ENCODE results near the gene TTC9C. TPM values are rescaled to one million over a fixed set of nuclear protein-coding genes. Genes with fewer than 3 reads are reported as not detected.

The TTC9C gene
- total and polyA plus RNA-seq, 3 experiments from 2014 or later, result 22.2 to 37.2 (median 36.7) TPM

DNA sequence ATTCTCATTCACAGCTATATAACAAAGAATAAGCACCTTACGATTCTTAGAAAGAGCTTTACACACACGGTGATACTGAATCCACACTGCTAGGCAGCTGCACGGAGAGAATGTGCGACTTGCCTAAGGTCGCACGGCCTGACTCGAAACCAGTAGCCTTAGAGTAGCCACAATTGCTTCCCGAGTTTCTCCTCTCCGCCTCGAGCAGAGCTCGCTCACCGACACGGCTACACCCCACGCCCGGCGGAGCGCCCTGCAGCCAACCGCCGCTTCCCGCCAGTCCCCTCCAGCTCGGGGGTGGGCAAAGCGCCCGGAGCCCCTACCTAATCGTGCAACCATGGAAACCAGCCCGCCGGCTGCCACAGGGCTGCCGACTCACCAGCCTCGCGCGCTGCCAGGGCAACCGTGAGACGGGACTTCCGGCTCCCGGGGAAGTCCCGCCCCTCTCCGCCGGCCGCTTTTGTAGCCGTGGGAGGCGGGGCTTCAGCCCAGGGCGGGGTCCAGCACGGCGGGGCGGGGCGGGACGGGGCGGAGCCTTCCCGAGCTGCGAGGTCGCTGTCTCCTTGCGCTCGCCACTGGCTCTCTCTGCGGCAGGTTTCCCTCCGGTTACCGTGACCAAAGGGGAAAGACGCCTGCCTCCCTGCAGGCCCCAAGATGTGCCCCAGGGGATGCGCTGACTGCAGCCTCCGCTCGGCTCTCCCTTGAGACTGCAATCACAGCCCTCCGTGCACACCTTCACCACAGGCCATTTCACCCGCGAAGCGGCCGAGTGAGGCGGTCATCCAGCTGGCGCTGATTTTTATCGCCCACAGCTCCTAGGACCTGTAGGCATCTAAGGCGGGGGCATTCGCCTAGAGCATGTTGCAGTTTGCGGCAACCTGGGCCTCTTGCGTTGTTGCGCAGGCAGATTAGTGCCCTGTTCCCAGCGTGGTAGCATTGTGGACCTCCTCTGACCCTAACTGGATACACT is 22.1 kb upstream of the TTC9C start:
- DNase-seq, result peak; percentile 92 to 98 (median 95)
- H3K27me3 Mint-ChIP-seq, result no peaks in the 10 kb centered on the region
- peak overlapping the region; percentile 86 to 95 (median 89) for H3K4me3 Mint-ChIP-seq
- peak overlapping the region; percentile 92 to 99 (median 94) for H3K27ac Mint-ChIP-seq
- peak overlapping the region; percentile 88 for H3K4me3 ChIP-seq (ENCODE audit: low read length)
- H3K4me1 ChIP-seq (ENCODE audit: insufficient read depth, low read length), result peaks cover 48% of the 10 kb centered on the region
- no peaks in the 10 kb centered on the region for H3K9me3 ChIP-seq (ENCODE audit: low read length)
- ChIA-PET CTCF (interaction anchor here (0.8 to 5.3 kb wide), 9 partner anchors 11 to 281 kb away, joined by 3 to 33 read pairs (median 3); partner anchors contain the start of genes C11orf98, CSKMT, LRRN4CL and TTC9C), POLR2A (interaction anchor here (0.8 to 2.1 kb wide), 15 partner anchors 21 to 150 kb away, joined by 3 to 17 read pairs (median 4); partner anchors contain the start of genes C11orf98, CSKMT, HNRNPUL2 and LBHD1)
- H3K9me3 Mint-ChIP-seq, result no peaks in the 10 kb centered on the region
- peak overlapping the region; percentile 95 for H3K27ac ChIP-seq (ENCODE audit: low read depth, low read length)
- no peaks in the 10 kb centered on the region for H3K27me3 ChIP-seq (ENCODE audit: insufficient read depth, low read length, poor library complexity, severe bottlenecking)
- peaks cover 36 to 49% (median 41%) of the 10 kb centered on the region in 3 donors for H3K4me1 Mint-ChIP-seq
- H3K36me3 ChIP-seq (ENCODE audit: insufficient read depth, low read length), result no peaks in the 10 kb centered on the region
- H3K36me3 Mint-ChIP-seq, result peaks cover 3 to 26% (median 4%) of the 10 kb centered on the region in 3 donors

DNA sequence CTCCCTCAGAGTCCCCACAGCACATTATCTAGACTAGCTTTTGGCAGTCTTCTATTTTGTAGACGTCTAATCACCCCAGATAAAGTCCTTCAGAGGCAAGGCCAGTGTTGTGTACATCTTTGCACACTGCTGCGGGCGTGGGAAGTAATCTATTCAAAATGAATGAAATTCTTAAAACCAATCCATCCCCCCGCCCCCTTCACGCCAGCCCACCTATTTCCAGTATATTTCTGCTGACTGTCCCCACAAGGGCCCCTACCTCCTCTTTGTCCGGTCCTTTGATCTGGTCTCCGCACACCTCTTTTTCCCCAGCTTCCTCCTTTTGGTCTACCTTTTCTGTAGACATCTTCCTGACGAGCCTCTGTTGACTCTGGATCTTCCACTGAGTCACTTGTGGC is 21.4 kb upstream of the TTC9C start:
- DNase-seq, result no peak
- Histone ChIP-seq H3K27ac (ENCODE audit: low read depth, low read length) (peak overlapping the region; percentile 13), H3K9me3 (ENCODE audit: low read length) (no peaks in the 10 kb centered on the region), H3K36me3 (ENCODE audit: insufficient read depth, low read length) (peaks cover 6% of the 10 kb centered on the region), H3K4me1 (ENCODE audit: insufficient read depth, low read length) (peaks cover 48% of the 10 kb centered on the region), H3K4me3 (ENCODE audit: low read length) (peak overlapping the region; percentile 82), H3K27me3 (ENCODE audit: insufficient read depth, low read length, poor library complexity, severe bottlenecking) (no peaks in the 10 kb centered on the region)
- H3K27me3 Mint-ChIP-seq, result no peaks in the 10 kb centered on the region
- CTCF ChIA-PET, result interaction anchor here (1.0 to 5.3 kb wide), 10 partner anchors 12 to 282 kb away, joined by 3 to 33 read pairs (median 4); partner anchors contain the start of genes C11orf98, CSKMT, TMEM179B and TTC9C
- peak overlapping the region; percentile 70 to 91 (median 87) for H3K4me3 Mint-ChIP-seq
- H3K9me3 Mint-ChIP-seq, result no peaks in the 10 kb centered on the region
- peak overlapping the region; percentile 49 to 99 (median 82) for H3K27ac Mint-ChIP-seq
- peaks cover 3 to 27% (median 4%) of the 10 kb centered on the region in 3 donors for H3K36me3 Mint-ChIP-seq
- H3K4me1 Mint-ChIP-seq, result peaks cover 36 to 49% (median 41%) of the 10 kb centered on the region in 3 donors
- POLR2A ChIA-PET, result interaction anchor here (0.9 to 3.5 kb wide), 12 partner anchors 20 to 151 kb away, joined by 3 to 17 read pairs (median 6); partner anchors contain the start of genes C11orf98, CSKMT, HNRNPUL2 and LBHD1

GRCh38 chr11:62707277-62707861 is 20.9 kb upstream of the TTC9C start, which contains the start of the genes BSCL2 and GNG3:
Gene BSCL2, minus strand, starts transcription at chr11:62707424. Its CDS starts 229 bp downstream, at chr11:62707195.
Gene GNG3, plus strand, starts transcription at chr11:62707676. Its CDS starts 620 bp downstream, at chr11:62708296.
- DNase-seq, result no peak
- peaks cover 9% of the 10 kb centered on the region for H3K36me3 ChIP-seq (ENCODE audit: insufficient read depth, low read length)
- POLR2A ChIA-PET, result interaction anchor here (0.6 to 4.9 kb wide), 9 partner anchors 19 to 117 kb away, joined by 3 to 42 read pairs (median 7); partner anchors contain the start of genes C11orf98, CSKMT, GANAB and HNRNPUL2
- H3K27ac Mint-ChIP-seq, result peak within 1 kb of the TSS; percentile 95 to 99 (median 98)
- no peaks in the 10 kb centered on the region for H3K9me3 ChIP-seq (ENCODE audit: low read length)
- H3K27ac ChIP-seq (ENCODE audit: low read depth, low read length), result peak within 1 kb of the TSS; percentile 88
- no peaks in the 10 kb centered on the region for H3K27me3 Mint-ChIP-seq
- H3K4me3 ChIP-seq (ENCODE audit: low read length), result peak within 1 kb of the TSS; percentile 91
- no peaks in the 10 kb centered on the region for H3K27me3 ChIP-seq (ENCODE audit: insufficient read depth, low read length, poor library complexity, severe bottlenecking)
- H3K4me1 ChIP-seq (ENCODE audit: insufficient read depth, low read length), result peaks cover 48% of the 10 kb centered on the region
- H3K4me1 Mint-ChIP-seq, result peaks cover 39 to 53% (median 45%) of the 10 kb centered on the region in 3 donors
- H3K4me3 Mint-ChIP-seq, result peak within 1 kb of the TSS; percentile 90 to 100 (median 93)
- H3K36me3 Mint-ChIP-seq, result peaks cover 3 to 28% (median 5%) of the 10 kb centered on the region in 3 donors
- CTCF ChIA-PET, result interaction anchor here (0.8 to 5.3 kb wide), 7 partner anchors 13 to 283 kb away, joined by 3 to 33 read pairs (median 4); partner anchors contain the start of gene TMEM179B
- H3K9me3 Mint-ChIP-seq, result no peaks in the 10 kb centered on the region

- Mint-ChIP-seq H3K4me3 (peak overlapping the region; percentile 89 to 100 (median 93)), H3K27me3 (no peaks in the 10 kb centered on the region), H3K27ac (peak overlapping the region; percentile 91 to 99 (median 98)), H3K9me3 (no peaks in the 10 kb centered on the region), H3K4me1 (peaks cover 44 to 63% (median 55%) of the 10 kb centered on the region in 3 donors), H3K36me3 (peaks cover 0 to 36% (median 3%) of the 10 kb centered on the region in 3 donors)
- Histone ChIP-seq H3K9me3 (ENCODE audit: low read length) (no peaks in the 10 kb centered on the region), H3K27ac (ENCODE audit: low read depth, low read length) (peak overlapping the region; percentile 88), H3K4me1 (ENCODE audit: insufficient read depth, low read length) (peaks cover 48% of the 10 kb centered on the region), H3K4me3 (ENCODE audit: low read length) (peak overlapping the region; percentile 91), H3K27me3 (ENCODE audit: insufficient read depth, low read length, poor library complexity, severe bottlenecking) (no peaks in the 10 kb centered on the region), H3K36me3 (ENCODE audit: insufficient read depth, low read length) (peaks cover 17% of the 10 kb centered on the region)
- ChIA-PET CTCF (interaction anchor here (1.3 to 3.4 kb wide), 7 partner anchors 15 to 284 kb away, joined by 3 to 15 read pairs (median 7); partner anchors contain the start of genes HNRNPUL2, LBHD1, TMEM179B and TTC9C), POLR2A (interaction anchor here (0.6 to 4.9 kb wide), 21 partner anchors 19 to 173 kb away, joined by 3 to 42 read pairs (median 7); partner anchors contain the start of genes B3GAT3, C11orf98, CSKMT and HNRNPUL2)
- no peak for DNase-seq
Observed at GRCh38 chr11:62708392-62708791, 19.9 kb upstream of the TTC9C start.

- ChIA-PET POLR2A (interaction anchor here (0.7 to 4.9 kb wide), 20 partner anchors 19 to 172 kb away, joined by 3 to 42 read pairs (median 6); partner anchors contain the start of genes B3GAT3, C11orf98, CSKMT and HNRNPUL2), CTCF (interaction anchor here (0.6 to 3.4 kb wide), 11 partner anchors 11 to 154 kb away, joined by 3 to 15 read pairs (median 4); partner anchors contain the start of genes HNRNPUL2, LBHD1, TMEM179B and TTC9C)
- peak overlapping the region; percentile 88 for H3K27ac ChIP-seq (ENCODE audit: low read depth, low read length)
- H3K27me3 ChIP-seq (ENCODE audit: insufficient read depth, low read length, poor library complexity, severe bottlenecking), result no peaks in the 10 kb centered on the region
- no peaks in the 10 kb centered on the region for H3K27me3 Mint-ChIP-seq
- H3K4me3 Mint-ChIP-seq, result peak overlapping the region; percentile 89 to 100 (median 93)
- peaks cover 0 to 40% (median 3%) of the 10 kb centered on the region in 3 donors for H3K36me3 Mint-ChIP-seq
- peak overlapping the region; percentile 91 to 99 (median 98) for H3K27ac Mint-ChIP-seq
- H3K4me1 Mint-ChIP-seq, result peaks cover 47 to 66% (median 58%) of the 10 kb centered on the region in 3 donors
- H3K4me1 ChIP-seq (ENCODE audit: insufficient read depth, low read length), result peaks cover 48% of the 10 kb centered on the region
- peaks cover 17% of the 10 kb centered on the region for H3K36me3 ChIP-seq (ENCODE audit: insufficient read depth, low read length)
- H3K9me3 Mint-ChIP-seq, result no peaks in the 10 kb centered on the region
- no peaks in the 10 kb centered on the region for H3K9me3 ChIP-seq (ENCODE audit: low read length)
- DNase-seq, result peak in 3 of 5 donors; percentile 25 to 76 (median 36)
- peak overlapping the region; percentile 91 for H3K4me3 ChIP-seq (ENCODE audit: low read length)
Observed at GRCh38 chr11:62708793-62709192, 19.5 kb upstream of the TTC9C start.

- peaks cover 48% of the 10 kb centered on the region for H3K4me1 ChIP-seq (ENCODE audit: insufficient read depth, low read length)
- H3K9me3 Mint-ChIP-seq, result no peaks in the 10 kb centered on the region
- peak overlapping the region; percentile 88 for H3K27ac ChIP-seq (ENCODE audit: low read depth, low read length)
- no peaks in the 10 kb centered on the region for H3K9me3 ChIP-seq (ENCODE audit: low read length)
- peak overlapping the region; percentile 89 to 100 (median 93) for H3K4me3 Mint-ChIP-seq
- H3K27ac Mint-ChIP-seq, result peak overlapping the region; percentile 91 to 99 (median 98)
- no peaks in the 10 kb centered on the region for H3K27me3 ChIP-seq (ENCODE audit: insufficient read depth, low read length, poor library complexity, severe bottlenecking)
- peaks cover 0 to 46% (median 3%) of the 10 kb centered on the region in 3 donors for H3K36me3 Mint-ChIP-seq
- peak overlapping the region; percentile 91 for H3K4me3 ChIP-seq (ENCODE audit: low read length)
- H3K27me3 Mint-ChIP-seq, result no peaks in the 10 kb centered on the region
- H3K36me3 ChIP-seq (ENCODE audit: insufficient read depth, low read length), result peaks cover 21% of the 10 kb centered on the region
- peaks cover 49 to 70% (median 62%) of the 10 kb centered on the region in 3 donors for H3K4me1 Mint-ChIP-seq
- DNase-seq, result peak; percentile 91 to 99 (median 96)
- ChIA-PET POLR2A (interaction anchor here (0.6 to 4.9 kb wide), 24 partner anchors 9 to 172 kb away, joined by 3 to 42 read pairs (median 5); partner anchors contain the start of genes B3GAT3, C11orf98, CSKMT and HNRNPUL2), CTCF (interaction anchor here (0.6 to 3.4 kb wide), 11 partner anchors 10 to 154 kb away, joined by 3 to 15 read pairs (median 4); partner anchors contain the start of genes HNRNPUL2, LBHD1, TMEM179B and TTC9C)
Observed at GRCh38 chr11:62709247-62710000, 18.9 kb upstream of the TTC9C start.

Data from CD8-positive, alpha-beta memory T cell (primary cell).